K562 (cell line): ENCODE data around the gene LIMK1.
A peak's percentile ranks its signal among the peaks of the same experiment; 100 is the strongest.

Source experiments
- ADNP ChIP-seq: fragments of 200-800 bp; sonication (Bioruptor generic); IDR thresholded peaks from 2 replicates; pipeline ENCODE4 v1.6.1; 2016; ENCODE audit warnings: missing genetic modification characterization, missing compliant biosample characterization
- BCLAF1 ChIP-seq, 2 experiments: fragments of 450-650 bp in 1 of 2; IDR thresholded peaks; 2 replicates each; pipeline ENCODE4 v1.6.1; 2011 to 2017; ENCODE audit warnings: low read depth in 2 of 2, antibody characterized with exemption in 1 of 2, borderline replicate concordance in 1 of 2, low read length in 1 of 2, mild to moderate bottlenecking in 1 of 2, mixed read lengths in 1 of 2; ENCODE audit not compliant: control insufficient read depth in 1 of 2
- BRD4 ChIP-seq: fragments of 200-600 bp; sonication (generic); IDR thresholded peaks from 2 replicates; pipeline ENCODE4 v1.6.1; 2017; ENCODE audit warnings: inconsistent platforms
- CTCF ChIP-seq, 3 experiments: IDR thresholded peaks in 2 of 3; conservative IDR thresholded peaks in 1 of 3; 2 replicates each; pipeline ENCODE4 v1.5.1; 2011 to 2012; ENCODE audit warnings: low read length in 3 of 3, mild to moderate bottlenecking in 3 of 3, control low read depth in 2 of 3, improper control_type of control experiment in 1 of 3, inconsistent platforms in 1 of 3, low read depth in 1 of 3, mixed read lengths in 1 of 3, moderate library complexity in 1 of 3; ENCODE audit not compliant: insufficient read depth in 2 of 3
- DNMT1 ChIP-seq: fragments of 450-650 bp; IDR thresholded peaks from 2 replicates; pipeline ENCODE4 v1.6.1; 2016; ENCODE audit warnings: antibody characterized with exemption, mild to moderate bottlenecking
- GATA2 ChIP-seq: sonication (generic); formaldehyde crosslinking; IDR thresholded peaks from 2 replicates; pipeline ENCODE4 v1.4.0; 2020; ENCODE audit warnings: mild to moderate bottlenecking, missing genetic modification reagents
- GTF2A2 ChIP-seq: IDR thresholded peaks from 2 replicates; pipeline ENCODE4 v1.6.1; 2016; ENCODE audit warnings: mild to moderate bottlenecking, missing genetic modification characterization, missing compliant biosample characterization
- IRF9 ChIP-seq: fragments of 450-650 bp; IDR thresholded peaks from 2 replicates; pipeline ENCODE4 v1.6.1; 2016; ENCODE audit warnings: missing biosample characterization, missing genetic modification characterization
- MYC ChIP-seq, 2 experiments: fragments of 250-450 bp in 1 of 2; sonication (Bioruptor Pico) in 1 of 2; IDR thresholded peaks; 2 replicates each; pipeline versions ENCODE4 v1.5.1 to v1.6.1; 2012 to 2021; ENCODE audit warnings: low read depth in 2 of 2, borderline replicate concordance in 1 of 2, improper control_type of control experiment in 1 of 2, low read length in 1 of 2, mild to moderate bottlenecking in 1 of 2, moderate library complexity in 1 of 2
- POLR2A ChIP-seq: fragments of 450-650 bp; conservative IDR thresholded peaks from 2 replicates; pipeline ENCODE4 v1.6.1; 2016
- POLR2AphosphoS2 ChIP-seq: IDR thresholded peaks from 2 replicates; pipeline ENCODE4 v1.6.1; 2012; ENCODE audit warnings: low read length, improper control_type of control experiment
- ZNF146 ChIP-seq: IDR thresholded peaks from one replicate; pipeline ENCODE4 v1.6.1; 2018; ENCODE audit warnings: missing compliant biosample characterization; ENCODE audit not compliant: unreplicated experiment

GRCh38 chr7:74115326-74115725, 31.7 kb downstream of the LIMK1 start:
- no peak for TF ChIP-seq BRD4
- TF ChIP-seq CTCF (IDR thresholded peaks at IDR 0.05 in 2 of 3, conservative IDR thresholded peaks at IDR 0.05 in 1 of 3; ENCODE audit: insufficient read depth in 2 of 3, low read depth in 1 of 3, low read length in 3 of 3) = peak in 2 of 3 experiments; percentile 23 to 43; a peak in 3 of 6 replicates
- no peak for TF ChIP-seq MYC (IDR thresholded peaks at IDR 0.05; ENCODE audit: low read depth, low read length)
- no peak for TF ChIP-seq MYC (CRISPR knock-in tag; IDR thresholded peaks at IDR 0.05; ENCODE audit: borderline replicate concordance, low read depth)
- no peak for TF ChIP-seq GATA2 (CRISPR knock-in tag)
- TF ChIP-seq POLR2AphosphoS2 = no peak
- TF ChIP-seq ZNF146 (CRISPR knock-in tag) = no peak
- TF ChIP-seq IRF9 (tag) = no peak
- no peak for TF ChIP-seq BCLAF1 (IDR thresholded peaks at IDR 0.05; ENCODE audit: borderline replicate concordance in 1 of 2, control insufficient read depth in 1 of 2, low read depth in 2 of 2, low read length in 1 of 2)
- TF ChIP-seq ADNP = no peak
- TF ChIP-seq POLR2A = no peak
- TF ChIP-seq DNMT1 = no peak
- TF ChIP-seq GTF2A2 = no peak
